ENCODE results near the gene FRAS1.

DNA sequence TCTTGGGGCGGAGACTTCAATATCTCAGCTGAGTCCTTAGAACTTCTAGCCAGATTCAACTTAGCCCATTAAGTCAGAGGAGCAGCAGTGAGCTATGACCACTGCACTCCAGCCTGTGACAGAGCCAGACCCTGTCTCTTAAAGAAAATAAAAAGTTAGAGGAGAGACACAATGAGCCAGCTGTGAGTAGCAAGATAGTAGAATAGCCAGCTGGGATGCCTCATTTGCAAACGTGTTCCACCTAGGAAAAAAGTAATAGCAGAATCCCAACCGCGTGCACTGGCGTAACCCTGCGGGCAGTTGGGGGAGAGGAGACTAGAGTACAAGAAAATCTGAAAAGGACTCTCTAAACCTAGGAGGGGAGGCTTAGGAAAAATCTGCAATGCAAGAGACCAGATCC is 361.3 kb downstream of the FRAS1 start:
- TF ChIP-seq CTCF (IDR thresholded peaks at IDR 0.05) (no peak), TCF7L2 (IDR thresholded peaks at IDR 0.05; ENCODE audit: low read depth, low read length) (no peak)

Data from Panc1 (cell line).